Erythroblast (primary cell): ENCODE data around the gene FASTK.

Experiments
- GATA1 ChIP-seq: IDR thresholded peaks from 2 replicates; pipeline ENCODE4 v1.6.1; 2011; ENCODE audit warnings: low read depth, mild to moderate bottlenecking, control low read depth, low read length, moderate library complexity
- POLR2A ChIP-seq: IDR thresholded peaks from 2 replicates; pipeline ENCODE4 v1.6.1; 2011; ENCODE audit warnings: mild to moderate bottlenecking, low read length

DNA sequence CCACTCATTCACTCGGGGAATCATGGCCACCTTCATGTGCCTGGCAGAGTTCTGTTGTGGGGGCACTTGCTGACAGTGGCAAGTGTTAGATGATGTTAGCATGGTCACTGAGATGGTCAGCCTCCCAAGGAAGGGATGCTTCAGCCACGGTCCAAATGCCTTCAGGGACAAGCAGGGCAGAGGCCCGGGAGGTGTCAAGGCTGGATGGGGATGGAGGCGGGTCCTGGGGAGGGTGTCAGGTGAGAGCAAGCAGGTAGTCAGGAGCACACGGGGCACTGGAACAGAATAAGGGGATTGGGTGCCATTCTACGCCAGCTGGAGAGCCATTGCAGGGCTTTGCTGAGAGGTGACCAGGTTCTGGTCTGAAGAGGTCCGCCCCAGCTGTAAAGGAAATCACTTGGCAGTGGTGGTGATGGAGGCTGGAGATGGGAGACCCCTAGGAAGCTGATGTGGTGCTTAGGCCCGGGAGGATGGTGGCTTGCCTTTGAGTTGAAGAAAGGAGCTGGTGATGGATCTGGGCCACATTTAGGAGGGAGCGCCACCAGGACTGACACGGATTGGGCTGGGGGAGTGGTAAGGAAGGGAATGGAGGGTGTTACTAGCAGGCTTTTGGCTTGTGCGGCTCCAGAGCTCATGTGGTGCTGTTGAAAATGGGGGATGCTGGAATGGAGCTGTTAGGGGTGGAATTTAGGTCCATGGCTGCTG, 29.8 kb upstream of the FASTK start:
- TF ChIP-seq POLR2A = no peak
- no peak for TF ChIP-seq GATA1
